GM23248 (cell line): ENCODE data around the gene NDC1.

ENCODE experiments used
- EZH2 ChIP-seq: fragments of 200-600 bp; sonication (generic); IDR thresholded peaks from 2 replicates; pipeline ENCODE4 v1.6.1; 2018; ENCODE audit warnings: antibody characterized with exemption, mild to moderate bottlenecking; ENCODE audit not compliant: insufficient read depth, poor library complexity, severe bottlenecking
- EZH2phosphoT487 ChIP-seq: fragments of 200-600 bp; sonication (generic); IDR thresholded peaks from 2 replicates; pipeline ENCODE4 v1.6.1; 2018; ENCODE audit warnings: antibody characterized with exemption, moderate library complexity, mild to moderate bottlenecking, low read depth; ENCODE audit not compliant: insufficient read depth

DNA sequence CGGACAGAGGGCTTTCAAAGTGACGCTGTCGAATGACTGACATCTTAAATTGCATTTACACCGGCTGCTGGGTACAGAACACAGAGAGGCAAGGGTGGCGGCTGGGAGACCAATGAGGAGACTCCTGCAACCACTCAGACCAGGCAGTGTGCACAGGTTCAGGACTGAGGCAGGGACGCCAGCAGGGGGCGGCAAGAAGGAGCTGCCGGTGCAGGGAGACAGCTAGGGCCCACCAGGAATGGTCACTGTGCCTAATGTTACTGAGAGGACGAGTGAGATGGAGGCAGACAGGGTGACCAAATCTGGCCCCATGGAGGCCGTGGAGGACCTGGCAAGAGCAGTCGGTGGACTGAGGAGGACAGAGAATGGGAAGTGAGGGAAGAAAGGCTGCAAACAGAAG is 122.6 kb downstream of the NDC1 start:
- TF ChIP-seq EZH2 (no peak), EZH2phosphoT487 (no peak)
